ENCODE measurements around the gene IGFBP2. TPM values are rescaled to one million over a fixed set of nuclear protein-coding genes. Genes with fewer than 3 reads are reported as not detected.
A peak's percentile ranks its signal among the peaks of the same experiment; 100 is the strongest.

The IGFBP2 gene
- total and polyA plus RNA-seq, 4 experiments from 2014 or later = not detected

DNA sequence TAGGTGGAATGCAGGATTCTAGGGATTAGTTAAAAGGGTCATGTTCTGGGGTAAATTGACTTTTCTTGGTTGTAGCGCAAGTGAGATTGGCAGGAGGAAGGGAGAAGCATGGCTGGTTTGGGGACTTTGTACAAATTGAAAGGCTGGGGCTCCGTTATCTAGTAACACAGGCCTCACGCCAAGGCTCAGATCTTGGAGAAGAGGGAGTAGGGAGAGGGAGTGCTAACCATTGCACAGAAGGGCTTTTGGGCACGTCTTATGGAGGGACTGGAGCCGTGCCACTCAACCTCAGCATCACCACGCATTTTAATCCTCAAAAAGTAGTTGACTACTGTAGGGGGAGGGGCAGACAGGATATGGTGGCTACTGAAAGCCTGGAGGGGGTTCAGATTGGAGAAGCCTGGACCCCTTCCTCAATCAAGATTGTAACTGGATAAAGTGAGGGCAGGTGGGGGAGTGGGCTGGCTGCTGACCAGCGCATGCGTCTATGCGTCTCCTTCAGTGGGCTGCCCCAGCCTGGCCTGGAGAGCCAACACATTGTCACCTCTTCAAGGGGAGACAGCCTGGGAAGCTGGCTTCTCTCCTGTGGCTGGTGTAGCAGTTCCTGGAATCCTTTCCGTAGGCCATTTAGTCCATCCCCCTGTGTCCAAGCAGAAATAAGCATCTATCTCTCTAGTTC is 47.9 kb downstream of the IGFBP2 start:
- peaks cover 14 to 32% of the 10 kb centered on the region in 2 donors for H3K27me3 Mint-ChIP-seq
- H3K27me3 ChIP-seq (ENCODE audit: insufficient read depth, low read length) = no peaks in the 10 kb centered on the region
- H3K36me3 Mint-ChIP-seq = no peaks in the 10 kb centered on the region
- POLR2A ChIA-PET (ENCODE audit: partially characterized antibody) = no interaction called here
- no peaks in the 10 kb centered on the region for H3K9me3 Mint-ChIP-seq
- H3K27ac Mint-ChIP-seq = peak overlapping the region in 1 of 7 donors; percentile 35
- CTCF ChIA-PET (ENCODE audit: partially characterized antibody) = interaction anchor here (1.0 to 6.8 kb wide), 5 partner anchors 10 to 1075 kb away, joined by 3 to 89 read pairs (median 5); no protein-coding TSS in a partner anchor
- no peaks in the 10 kb centered on the region for H3K36me3 ChIP-seq (ENCODE audit: insufficient read depth, low read length)
- H3K27ac ChIP-seq (ENCODE audit: low read depth, low read length) = no peak overlapping the region
- no peak for DNase-seq
- no peak overlapping the region for H3K4me3 ChIP-seq (ENCODE audit: low read length in 2 of 2)
- H3K4me3 Mint-ChIP-seq = no peak overlapping the region
- H3K4me1 ChIP-seq (ENCODE audit: insufficient read depth, low read length) = no peaks in the 10 kb centered on the region
- H3K4me1 Mint-ChIP-seq = peaks cover 0 to 6% (median 4%) of the 10 kb centered on the region in 4 donors
- H3K9me3 ChIP-seq (ENCODE audit: control insufficient read depth in 1 of 2, low read length in 2 of 2) = no peaks in the 10 kb centered on the region
- intact Hi-C loops (cut with micrococcal nuclease) = no loop called here

DNA sequence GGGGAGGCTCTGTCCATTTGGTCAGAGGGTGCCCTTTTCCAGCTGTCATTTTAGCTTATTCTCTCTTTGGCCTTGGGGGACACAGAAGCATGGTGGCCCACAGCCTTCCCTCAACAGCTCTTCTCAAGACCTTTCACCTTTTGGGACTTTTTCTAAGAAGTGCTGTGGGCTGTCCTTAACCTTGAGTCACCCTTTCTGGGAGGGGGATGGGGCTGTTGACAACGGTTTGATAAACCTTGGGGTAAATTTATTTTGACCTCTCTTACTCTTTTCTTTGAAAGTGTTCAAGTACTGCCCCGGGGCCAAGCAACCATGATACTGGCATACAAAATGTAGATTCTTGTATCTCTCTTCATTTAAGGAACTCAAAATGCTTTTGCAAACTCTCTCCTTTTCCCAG is 48.5 kb downstream of the IGFBP2 start:
- Histone ChIP-seq H3K27ac (ENCODE audit: low read depth, low read length) (no peak overlapping the region), H3K27me3 (ENCODE audit: insufficient read depth, low read length) (no peaks in the 10 kb centered on the region), H3K4me1 (ENCODE audit: insufficient read depth, low read length) (no peaks in the 10 kb centered on the region), H3K4me3 (ENCODE audit: low read length in 2 of 2) (no peak overlapping the region), H3K9me3 (ENCODE audit: control insufficient read depth in 1 of 2, low read length in 2 of 2) (no peaks in the 10 kb centered on the region), H3K36me3 (ENCODE audit: insufficient read depth, low read length) (no peaks in the 10 kb centered on the region)
- H3K27ac Mint-ChIP-seq = peak overlapping the region in 1 of 7 donors; percentile 76
- intact Hi-C loops (cut with micrococcal nuclease) = loop anchor here (1.0 to 2.0 kb wide), 2 partner anchors 829 to 1032 kb away; no protein-coding TSS in a partner anchor
- peaks cover 12 to 35% of the 10 kb centered on the region in 2 donors for H3K27me3 Mint-ChIP-seq
- peaks cover 0 to 6% (median 4%) of the 10 kb centered on the region in 4 donors for H3K4me1 Mint-ChIP-seq
- ChIA-PET CTCF (ENCODE audit: partially characterized antibody) (interaction anchor here (0.6 to 6.8 kb wide), 13 partner anchors 10 to 1075 kb away, joined by 3 to 89 read pairs (median 4); no protein-coding TSS in a partner anchor), POLR2A (ENCODE audit: partially characterized antibody) (no interaction called here)
- DNase-seq = no peak
- no peaks in the 10 kb centered on the region for H3K9me3 Mint-ChIP-seq
- no peaks in the 10 kb centered on the region for H3K36me3 Mint-ChIP-seq
- no peak overlapping the region for H3K4me3 Mint-ChIP-seq

DNA sequence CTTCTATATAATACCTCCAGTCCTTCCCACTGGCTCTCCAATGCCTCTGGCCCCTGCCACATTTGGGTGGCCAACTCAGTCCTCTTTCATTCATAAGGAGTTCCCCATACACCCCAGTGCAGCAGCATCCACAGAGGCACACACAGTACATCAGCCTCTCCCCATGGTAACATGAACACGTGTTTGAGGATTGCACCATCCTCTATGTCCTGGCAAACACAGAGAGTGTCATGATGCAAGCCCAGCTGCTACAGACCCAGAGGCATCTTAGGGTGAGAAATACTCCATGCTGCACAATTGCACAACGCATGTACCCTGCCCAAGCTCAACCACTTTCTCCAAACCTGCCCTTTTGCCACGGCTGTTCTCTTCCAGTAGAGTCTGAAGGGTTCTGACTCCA is 50.6 kb downstream of the IGFBP2 start:
- Histone ChIP-seq H3K36me3 (ENCODE audit: insufficient read depth, low read length) (no peaks in the 10 kb centered on the region), H3K27ac (ENCODE audit: low read depth, low read length) (no peak overlapping the region), H3K9me3 (ENCODE audit: control insufficient read depth in 1 of 2, low read length in 2 of 2) (no peaks in the 10 kb centered on the region), H3K4me1 (ENCODE audit: insufficient read depth, low read length) (no peaks in the 10 kb centered on the region), H3K4me3 (ENCODE audit: low read length in 2 of 2) (no peak overlapping the region), H3K27me3 (ENCODE audit: insufficient read depth, low read length) (no peaks in the 10 kb centered on the region)
- POLR2A ChIA-PET (ENCODE audit: partially characterized antibody) = no interaction called here
- CTCF ChIA-PET (ENCODE audit: partially characterized antibody) = interaction anchor here (0.5 to 6.8 kb wide), 5 partner anchors 9 to 1029 kb away, joined by 3 to 89 read pairs (median 5); no protein-coding TSS in a partner anchor
- H3K36me3 Mint-ChIP-seq = no peaks in the 10 kb centered on the region
- H3K27ac Mint-ChIP-seq = no peak overlapping the region
- H3K9me3 Mint-ChIP-seq = no peaks in the 10 kb centered on the region
- DNase-seq = no peak
- no peak overlapping the region for H3K4me3 Mint-ChIP-seq
- H3K4me1 Mint-ChIP-seq = peaks cover 0 to 6% (median 4%) of the 10 kb centered on the region in 4 donors
- intact Hi-C loops (cut with micrococcal nuclease) = loop anchor here (2.0 kb wide), 1 partner anchor 827 kb away; no protein-coding TSS in a partner anchor
- H3K27me3 Mint-ChIP-seq = peaks cover 19 to 35% of the 10 kb centered on the region in 2 donors

- no peak for DNase-seq
- CTCF ChIA-PET (ENCODE audit: partially characterized antibody) = interaction anchor here (1.0 to 6.8 kb wide), 7 partner anchors 9 to 1071 kb away, joined by 3 to 89 read pairs (median 4); no protein-coding TSS in a partner anchor
- no peaks in the 10 kb centered on the region for H3K9me3 Mint-ChIP-seq
- no peak overlapping the region for H3K4me3 Mint-ChIP-seq
- intact Hi-C loops (cut with micrococcal nuclease) = no loop called here
- no peaks in the 10 kb centered on the region for H3K36me3 Mint-ChIP-seq
- Histone ChIP-seq H3K9me3 (ENCODE audit: control insufficient read depth in 1 of 2, low read length in 2 of 2) (no peaks in the 10 kb centered on the region), H3K27ac (ENCODE audit: low read depth, low read length) (no peak overlapping the region), H3K4me1 (ENCODE audit: insufficient read depth, low read length) (no peaks in the 10 kb centered on the region), H3K4me3 (ENCODE audit: low read length in 2 of 2) (no peak overlapping the region), H3K36me3 (ENCODE audit: insufficient read depth, low read length) (no peaks in the 10 kb centered on the region), H3K27me3 (ENCODE audit: insufficient read depth, low read length) (peaks cover 3% of the 10 kb centered on the region)
- peaks cover 0 to 7% (median 5%) of the 10 kb centered on the region in 4 donors for H3K4me1 Mint-ChIP-seq
- no peak overlapping the region for H3K27ac Mint-ChIP-seq
- POLR2A ChIA-PET (ENCODE audit: partially characterized antibody) = no interaction called here
- H3K27me3 Mint-ChIP-seq = peaks cover 30 to 43% of the 10 kb centered on the region in 2 donors
These were observed 52.2 kb downstream of the IGFBP2 start for GRCh38 chr2:216685327-216685875.

- intact Hi-C loops (cut with micrococcal nuclease) = no loop called here
- Mint-ChIP-seq H3K36me3 (no peaks in the 10 kb centered on the region), H3K9me3 (no peaks in the 10 kb centered on the region), H3K27ac (no peak overlapping the region), H3K4me3 (no peak overlapping the region), H3K4me1 (peaks cover 8 to 15% (median 11%) of the 10 kb centered on the region in 4 donors), H3K27me3 (peaks cover 40 to 45% of the 10 kb centered on the region in 2 donors)
- CTCF ChIA-PET (ENCODE audit: partially characterized antibody) = interaction anchor here (1.0 to 6.8 kb wide), 4 partner anchors 10 to 1026 kb away, joined by 3 to 89 read pairs (median 5); no protein-coding TSS in a partner anchor
- POLR2A ChIA-PET (ENCODE audit: partially characterized antibody) = no interaction called here
- no peak for DNase-seq
- no peaks in the 10 kb centered on the region for H3K36me3 ChIP-seq (ENCODE audit: insufficient read depth, low read length)
- no peaks in the 10 kb centered on the region for H3K9me3 ChIP-seq (ENCODE audit: control insufficient read depth in 1 of 2, low read length in 2 of 2)
- H3K4me3 ChIP-seq (ENCODE audit: low read length in 2 of 2) = no peak overlapping the region
- H3K27ac ChIP-seq (ENCODE audit: low read depth, low read length) = no peak overlapping the region
- H3K27me3 ChIP-seq (ENCODE audit: insufficient read depth, low read length) = peaks cover 4% of the 10 kb centered on the region
- H3K4me1 ChIP-seq (ENCODE audit: insufficient read depth, low read length) = peaks cover 10% of the 10 kb centered on the region
These were observed 53.9 kb downstream of the IGFBP2 start for GRCh38 chr2:216687111-216687510.

DNA sequence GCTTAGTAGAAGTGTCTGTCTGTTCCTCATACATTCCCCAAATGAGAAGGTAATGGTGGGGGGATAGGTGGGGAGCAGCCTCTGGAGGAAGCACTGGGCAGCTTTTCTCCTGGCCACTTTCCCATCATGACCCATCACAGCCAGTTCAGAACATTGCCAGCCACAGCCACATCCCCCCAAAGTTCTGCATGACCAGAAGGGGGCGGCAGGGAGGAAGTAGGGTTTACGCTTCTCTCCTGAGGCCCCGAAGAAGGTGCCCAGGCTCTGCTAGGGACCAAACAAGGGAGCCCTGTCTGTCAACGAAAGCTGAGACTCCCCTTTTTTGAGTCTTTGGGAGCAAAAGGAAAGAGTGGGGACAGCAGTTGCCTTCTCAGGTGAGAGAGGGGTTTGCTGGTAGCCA is 54.4 kb downstream of the IGFBP2 start:
- H3K36me3 ChIP-seq (ENCODE audit: insufficient read depth, low read length) = no peaks in the 10 kb centered on the region
- H3K4me1 ChIP-seq (ENCODE audit: insufficient read depth, low read length) = peaks cover 16% of the 10 kb centered on the region
- Mint-ChIP-seq H3K27ac (no peak overlapping the region), H3K4me1 (peaks cover 9 to 17% (median 15%) of the 10 kb centered on the region in 4 donors), H3K4me3 (no peak overlapping the region), H3K36me3 (no peaks in the 10 kb centered on the region), H3K27me3 (peaks cover 39 to 48% of the 10 kb centered on the region in 2 donors), H3K9me3 (no peaks in the 10 kb centered on the region)
- H3K27ac ChIP-seq (ENCODE audit: low read depth, low read length) = no peak overlapping the region
- H3K9me3 ChIP-seq (ENCODE audit: control insufficient read depth in 1 of 2, low read length in 2 of 2) = no peaks in the 10 kb centered on the region
- POLR2A ChIA-PET (ENCODE audit: partially characterized antibody) = no interaction called here
- no peak overlapping the region for H3K4me3 ChIP-seq (ENCODE audit: low read length in 2 of 2)
- intact Hi-C loops (cut with micrococcal nuclease) = no loop called here
- CTCF ChIA-PET (ENCODE audit: partially characterized antibody) = interaction anchor here (1.0 to 6.8 kb wide), 3 partner anchors 20 to 1026 kb away, joined by 3 to 89 read pairs (median 5); no protein-coding TSS in a partner anchor
- DNase-seq = no peak
- peaks cover 4% of the 10 kb centered on the region for H3K27me3 ChIP-seq (ENCODE audit: insufficient read depth, low read length)

DNA sequence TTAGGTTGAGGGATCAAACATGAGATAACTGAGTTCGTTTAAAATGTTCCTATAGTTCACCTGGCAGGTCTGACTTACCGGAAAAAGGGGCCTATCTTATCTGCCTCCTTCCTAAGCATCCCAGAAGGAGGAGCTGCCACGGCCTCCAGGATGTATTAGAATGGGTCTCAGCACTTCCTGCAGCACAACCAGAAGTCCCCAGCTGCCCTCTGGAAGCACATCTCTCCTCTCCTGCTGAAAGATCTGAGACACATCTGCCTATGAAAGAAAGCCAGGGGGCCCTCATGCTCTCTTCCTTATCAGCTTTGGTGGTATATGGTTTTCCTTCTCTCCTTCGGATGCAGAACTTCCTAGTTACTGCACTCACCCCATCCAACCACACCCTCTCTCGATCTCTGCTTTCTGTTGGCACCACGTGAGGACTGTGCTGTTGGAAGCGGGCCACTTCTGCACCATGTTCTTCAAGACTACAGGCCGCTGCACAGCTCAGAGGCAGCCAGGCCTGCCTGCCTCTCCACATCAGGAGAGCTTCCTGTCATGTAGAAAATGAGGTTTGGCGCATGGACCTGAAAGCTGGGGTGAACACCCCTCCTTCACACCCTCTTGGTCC is 55.6 kb downstream of the IGFBP2 start:
- peaks cover 4% of the 10 kb centered on the region for H3K27me3 ChIP-seq (ENCODE audit: insufficient read depth, low read length)
- Mint-ChIP-seq H3K4me3 (no peak overlapping the region), H3K36me3 (no peaks in the 10 kb centered on the region), H3K4me1 (peaks cover 15 to 25% (median 22%) of the 10 kb centered on the region in 4 donors), H3K9me3 (peaks cover 0 to 2% (median 0%) of the 10 kb centered on the region in 8 donors), H3K27ac (no peak overlapping the region), H3K27me3 (peaks cover 41 to 50% of the 10 kb centered on the region in 2 donors)
- no peaks in the 10 kb centered on the region for H3K9me3 ChIP-seq (ENCODE audit: control insufficient read depth in 1 of 2, low read length in 2 of 2)
- H3K36me3 ChIP-seq (ENCODE audit: insufficient read depth, low read length) = no peaks in the 10 kb centered on the region
- H3K27ac ChIP-seq (ENCODE audit: low read depth, low read length) = no peak overlapping the region
- peaks cover 25% of the 10 kb centered on the region for H3K4me1 ChIP-seq (ENCODE audit: insufficient read depth, low read length)
- CTCF ChIA-PET (ENCODE audit: partially characterized antibody) = interaction anchor here (1.1 to 1.5 kb wide), 2 partner anchors 14 to 1068 kb away, joined by 3 to 4 read pairs; no protein-coding TSS in a partner anchor
- intact Hi-C loops (cut with micrococcal nuclease) = no loop called here
- no peak for DNase-seq
- POLR2A ChIA-PET (ENCODE audit: partially characterized antibody) = no interaction called here
- H3K4me3 ChIP-seq (ENCODE audit: low read length in 2 of 2) = no peak overlapping the region

All from CD4-positive, alpha-beta memory T cell (primary cell).